Measurements from ENCODE around the gene CDKL1. TPM values are rescaled to one million over a fixed set of nuclear protein-coding genes. Genes with fewer than 3 reads are reported as not detected.

The CDKL1 gene
- total and polyA plus RNA-seq, 2 of the 13 experiments (the other 11 are each of a cell fraction or from before 2014, with no cell fraction given) = 4.4 to 5.1 TPM

DNA sequence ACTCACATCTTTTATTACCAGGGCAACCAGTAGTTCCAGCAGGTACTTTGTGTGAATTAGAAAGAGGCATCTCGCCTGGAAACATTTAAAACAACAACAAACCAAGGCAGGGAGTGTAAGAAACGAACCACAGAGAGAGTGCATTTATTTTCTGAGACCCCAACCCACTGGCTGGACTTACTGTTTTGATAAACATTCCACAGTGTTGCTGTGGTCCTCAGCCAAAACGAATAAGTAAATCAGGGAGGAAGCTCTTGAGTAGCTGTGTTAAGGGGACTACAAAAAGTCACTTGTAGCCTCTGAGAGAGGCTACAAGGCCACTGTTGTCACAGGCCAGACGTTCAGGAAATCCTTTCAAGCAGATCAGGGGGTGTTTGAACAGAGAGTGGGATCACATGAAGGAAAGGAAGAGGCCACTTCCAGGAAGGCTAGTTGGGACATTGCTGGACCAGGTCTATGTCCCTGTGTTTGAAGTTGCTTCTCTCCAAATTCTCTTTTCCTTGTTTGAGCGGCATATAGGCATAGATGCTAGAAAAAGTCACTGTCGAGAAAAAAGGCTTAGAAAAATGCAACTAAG is 50.7 kb downstream of the CDKL1 start:
- WGBS (ENCODE audit: low lambda C conversion rate) = 52% methylated on average over 6 of the region's 6 CpGs
- no peak for ATAC-seq

DNA sequence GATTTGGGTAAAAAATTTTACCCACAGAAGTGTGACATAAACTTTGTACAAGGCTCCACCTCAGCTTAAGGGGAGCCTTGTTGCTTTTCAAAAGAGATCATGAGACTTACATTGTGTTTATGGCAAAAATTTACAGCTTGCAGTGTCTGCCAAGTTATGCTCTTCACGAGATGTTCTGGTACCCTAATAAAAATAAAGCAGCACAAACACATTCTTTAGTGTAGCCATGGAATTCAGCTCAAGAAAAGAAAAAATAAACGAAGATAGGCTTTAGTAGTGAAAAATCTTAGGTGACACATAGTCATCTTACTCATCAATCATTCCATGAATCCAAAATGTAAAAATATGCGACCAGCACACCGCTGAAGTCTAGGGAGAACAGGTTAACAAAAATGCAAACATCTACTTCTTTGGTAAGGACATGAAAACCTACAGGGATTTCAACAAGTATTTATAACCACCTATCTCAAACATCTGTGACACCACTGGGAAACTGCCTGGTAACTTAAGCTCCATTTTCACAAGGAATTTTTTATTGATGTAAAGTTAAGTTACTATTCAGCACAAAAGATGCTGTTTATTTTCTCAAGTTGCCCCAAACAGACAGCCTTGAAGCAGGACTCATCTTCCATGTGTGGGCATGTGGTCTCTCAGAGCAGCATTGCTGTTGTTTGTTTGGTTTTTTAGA is 51.7 kb downstream of the CDKL1 start:
- CTCF ChIA-PET (ENCODE audit: low intra/inter-chr PET ratio, low total read pairs) = no interaction called here
- 62% methylated on average over 4 of the region's 4 CpGs for WGBS (ENCODE audit: low lambda C conversion rate)
- no peaks in the 10 kb centered on the region for H3K36me3 ChIP-seq (replicated peaks in 1 of 2; ENCODE audit: control insufficient read depth in 1 of 2, insufficient read depth in 2 of 2, low read length in 2 of 2)
- no peak overlapping the region for H3K27ac ChIP-seq (ENCODE audit: extremely low read length, insufficient read depth, low read length)
- intact Hi-C loops (cut with micrococcal nuclease; ENCODE audit: unreplicated experiment) (loop anchor here (5.0 kb wide), 1 partner anchor 187 kb away; the partner anchor contains the start of gene MAP4K5), in situ Hi-C loops (cut with HindIII; ENCODE audit: extremely low pct_ligation_motif_present, low pct_unique_long_range_greater_than_20kb) (no loop called here)
- ATAC-seq = no peak
- FAIRE-seq = no peak
- H3K4me1 ChIP-seq (ENCODE audit: insufficient read depth, low read length) = peaks cover 24% of the 10 kb centered on the region
- H2AFZ ChIP-seq (ENCODE audit: low read length) = no peak overlapping the region
- no peak for DNase-seq (ENCODE audit: low spot score)
- H4K20me1 ChIP-seq (ENCODE audit: insufficient read depth, low read length) = no peaks in the 10 kb centered on the region
- no peaks in the 10 kb centered on the region for H3K79me2 ChIP-seq (ENCODE audit: insufficient read depth, low read length)
- H3K9me3 ChIP-seq (ENCODE audit: low read length) = no peaks in the 10 kb centered on the region
- no TSS peak for BruUV-seq (replicated peaks)
- POLR2A ChIA-PET = no interaction called here
- no peak overlapping the region for H3K9ac ChIP-seq (ENCODE audit: insufficient read depth, low read depth, low read length)
- H3K4me2 ChIP-seq (ENCODE audit: low read depth, low read length) = no peak overlapping the region
- no peaks in the 10 kb centered on the region for H3K27me3 ChIP-seq (ENCODE audit: control insufficient read depth in 1 of 2, insufficient read depth in 2 of 2, low read length in 2 of 2)
- no peak overlapping the region for H3K4me3 ChIP-seq (replicated peaks in 1 of 3; ENCODE audit: insufficient read depth in 1 of 3, low read depth in 2 of 3, low read length in 3 of 3)
- TF ChIP-seq AGO2 (optimal IDR thresholded peaks at IDR 0.05; ENCODE audit: low read depth, low read length) (no peak), RELA (CRISPR knock-in tag; IDR thresholded peaks at IDR 0.05) (no peak), NFE2L1 (CRISPR knock-in tag; IDR thresholded peaks at IDR 0.05; ENCODE audit: borderline replicate concordance) (no peak), ZNF674 (CRISPR knock-in tag; IDR thresholded peaks at IDR 0.05; ENCODE audit: low read depth) (no peak), TMF1 (CRISPR knock-in tag; IDR thresholded peaks at IDR 0.05; ENCODE audit: low read depth) (no peak), ZNF83 (CRISPR knock-in tag; IDR thresholded peaks at IDR 0.05; ENCODE audit: borderline replicate concordance) (no peak), ZBTB38 (CRISPR knock-in tag; IDR thresholded peaks at IDR 0.05) (no peak), PHF8 (CRISPR knock-in tag; IDR thresholded peaks at IDR 0.05) (no peak)
- TF ChIP-seq, protein P1, sequence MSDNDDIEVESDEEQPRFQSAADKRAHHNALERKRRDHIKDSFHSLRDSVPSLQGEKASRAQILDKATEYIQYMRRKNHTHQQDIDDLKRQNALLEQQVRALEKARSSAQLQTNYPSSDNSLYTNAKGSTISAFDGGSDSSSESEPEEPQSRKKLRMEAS (IDR thresholded peaks at IDR 0.05) = no peak
- TF ChIP-seq, protein P2, sequence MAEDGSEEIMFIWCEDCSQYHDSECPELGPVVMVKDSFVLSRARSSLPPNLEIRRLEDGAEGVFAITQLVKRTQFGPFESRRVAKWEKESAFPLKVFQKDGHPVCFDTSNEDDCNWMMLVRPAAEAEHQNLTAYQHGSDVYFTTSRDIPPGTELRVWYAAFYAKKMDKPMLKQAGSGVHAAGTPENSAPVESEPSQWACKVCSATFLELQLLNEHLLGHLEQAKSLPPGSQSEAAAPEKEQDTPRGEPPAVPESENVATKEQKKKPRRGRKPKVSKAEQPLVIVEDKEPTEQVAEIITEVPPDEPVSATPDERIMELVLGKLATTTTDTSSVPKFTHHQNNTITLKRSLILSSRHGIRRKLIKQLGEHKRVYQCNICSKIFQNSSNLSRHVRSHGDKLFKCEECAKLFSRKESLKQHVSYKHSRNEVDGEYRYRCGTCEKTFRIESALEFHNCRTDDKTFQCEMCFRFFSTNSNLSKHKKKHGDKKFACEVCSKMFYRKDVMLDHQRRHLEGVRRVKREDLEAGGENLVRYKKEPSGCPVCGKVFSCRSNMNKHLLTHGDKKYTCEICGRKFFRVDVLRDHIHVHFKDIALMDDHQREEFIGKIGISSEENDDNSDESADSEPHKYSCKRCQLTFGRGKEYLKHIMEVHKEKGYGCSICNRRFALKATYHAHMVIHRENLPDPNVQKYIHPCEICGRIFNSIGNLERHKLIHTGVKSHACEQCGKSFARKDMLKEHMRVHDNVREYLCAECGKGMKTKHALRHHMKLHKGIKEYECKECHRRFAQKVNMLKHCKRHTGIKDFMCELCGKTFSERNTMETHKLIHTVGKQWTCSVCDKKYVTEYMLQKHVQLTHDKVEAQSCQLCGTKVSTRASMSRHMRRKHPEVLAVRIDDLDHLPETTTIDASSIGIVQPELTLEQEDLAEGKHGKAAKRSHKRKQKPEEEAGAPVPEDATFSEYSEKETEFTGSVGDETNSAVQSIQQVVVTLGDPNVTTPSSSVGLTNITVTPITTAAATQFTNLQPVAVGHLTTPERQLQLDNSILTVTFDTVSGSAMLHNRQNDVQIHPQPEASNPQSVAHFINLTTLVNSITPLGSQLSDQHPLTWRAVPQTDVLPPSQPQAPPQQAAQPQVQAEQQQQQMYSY (CRISPR knock-in tag; IDR thresholded peaks at IDR 0.05) = no peak

More for the DNA sequence above, 50.7 kb downstream of the CDKL1 start:
- Histone ChIP-seq H3K9me3 (ENCODE audit: low read length) (no peaks in the 10 kb centered on the region), H2AFZ (ENCODE audit: low read length) (no peak overlapping the region), H3K4me2 (ENCODE audit: low read depth, low read length) (no peak overlapping the region), H3K27me3 (ENCODE audit: control insufficient read depth in 1 of 2, insufficient read depth in 2 of 2, low read length in 2 of 2) (no peaks in the 10 kb centered on the region), H3K79me2 (ENCODE audit: insufficient read depth, low read length) (no peaks in the 10 kb centered on the region), H4K20me1 (ENCODE audit: insufficient read depth, low read length) (no peaks in the 10 kb centered on the region), H3K27ac (ENCODE audit: extremely low read length, insufficient read depth, low read length) (no peak overlapping the region), H3K4me1 (ENCODE audit: insufficient read depth, low read length) (peaks cover 24% of the 10 kb centered on the region), H3K4me3 (replicated peaks in 1 of 3; ENCODE audit: insufficient read depth in 1 of 3, low read depth in 2 of 3, low read length in 3 of 3) (no peak overlapping the region), H3K9ac (ENCODE audit: insufficient read depth, low read depth, low read length) (no peak overlapping the region), H3K36me3 (replicated peaks in 1 of 2; ENCODE audit: control insufficient read depth in 1 of 2, insufficient read depth in 2 of 2, low read length in 2 of 2) (no peaks in the 10 kb centered on the region)
- intact Hi-C loops (cut with micrococcal nuclease; ENCODE audit: unreplicated experiment) (no loop called here), in situ Hi-C loops (cut with HindIII; ENCODE audit: extremely low pct_ligation_motif_present, low pct_unique_long_range_greater_than_20kb) (no loop called here)
- POLR2A ChIA-PET = no interaction called here
- CTCF ChIA-PET (ENCODE audit: low intra/inter-chr PET ratio, low total read pairs) = no interaction called here
- BruUV-seq (replicated peaks) = no TSS peak
- no peak for FAIRE-seq
- DNase-seq (ENCODE audit: low spot score) = no peak
- TF ChIP-seq JUNB (CRISPR knock-in tag; IDR thresholded peaks at IDR 0.05; ENCODE audit: borderline replicate concordance) = no peak
- no peak for TF ChIP-seq JUN (CRISPR knock-in tag; IDR thresholded peaks at IDR 0.05)
- TF ChIP-seq TEAD2 (CRISPR knock-in tag; IDR thresholded peaks at IDR 0.05) = no peak
- TF ChIP-seq, protein P3, sequence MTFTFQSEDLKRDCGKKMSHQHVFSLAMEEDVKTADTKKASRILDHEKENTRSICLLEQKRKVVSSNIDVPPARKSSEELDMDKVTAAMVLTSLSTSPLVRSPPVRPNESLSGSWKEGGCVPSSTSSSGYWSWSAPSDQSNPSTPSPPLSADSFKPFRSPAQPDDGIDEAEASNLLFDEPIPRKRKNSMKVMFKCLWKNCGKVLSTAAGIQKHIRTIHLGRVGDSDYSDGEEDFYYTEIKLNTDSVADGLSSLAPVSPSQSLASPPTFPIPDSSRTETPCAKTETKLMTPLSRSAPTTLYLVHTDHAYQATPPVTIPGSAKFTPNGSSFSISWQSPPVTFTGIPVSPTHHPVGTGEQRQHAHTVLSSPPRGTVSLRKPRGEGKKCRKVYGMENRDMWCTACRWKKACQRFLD (CRISPR knock-in tag; IDR thresholded peaks at IDR 0.05; ENCODE audit: borderline replicate concordance) = no peak
- TF ChIP-seq IKZF4 (CRISPR knock-in tag; IDR thresholded peaks at IDR 0.05; ENCODE audit: borderline replicate concordance, low read depth, not compliant biosample characterization) = no peak
- TF ChIP-seq FOXO1 (CRISPR knock-in tag; IDR thresholded peaks at IDR 0.05) = no peak
